Raji (cell line): ENCODE results near the gene ALK.

Experiments
- POLR2A ChIP-seq: IDR thresholded peaks from 2 replicates; pipeline ENCODE4 v1.6.1; 2011; ENCODE audit warnings: low read depth, low read length, control low read depth; ENCODE audit not compliant: insufficient read depth

Gene ALK

DNA sequence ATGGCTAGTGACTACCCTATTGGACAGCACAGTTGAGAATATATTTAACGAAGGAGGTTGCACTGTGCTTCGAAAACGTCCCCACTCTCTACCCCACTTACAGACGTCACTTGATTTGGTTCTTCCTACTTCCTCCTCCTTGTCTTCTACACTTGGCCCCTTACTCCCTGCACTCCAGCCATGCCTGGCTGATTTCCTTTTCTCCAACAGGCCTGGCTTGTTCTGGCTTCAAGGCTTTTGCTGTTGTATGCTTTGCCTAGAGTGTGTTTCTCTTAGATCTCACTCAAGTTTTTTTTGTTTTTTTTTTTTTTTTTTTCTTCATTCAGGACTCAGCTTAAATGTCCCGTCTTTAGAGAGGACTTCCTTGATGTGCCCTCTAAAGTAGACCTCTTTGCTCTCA, 469.4 kb downstream of the ALK start:
- TF ChIP-seq POLR2A = no peak

DNA sequence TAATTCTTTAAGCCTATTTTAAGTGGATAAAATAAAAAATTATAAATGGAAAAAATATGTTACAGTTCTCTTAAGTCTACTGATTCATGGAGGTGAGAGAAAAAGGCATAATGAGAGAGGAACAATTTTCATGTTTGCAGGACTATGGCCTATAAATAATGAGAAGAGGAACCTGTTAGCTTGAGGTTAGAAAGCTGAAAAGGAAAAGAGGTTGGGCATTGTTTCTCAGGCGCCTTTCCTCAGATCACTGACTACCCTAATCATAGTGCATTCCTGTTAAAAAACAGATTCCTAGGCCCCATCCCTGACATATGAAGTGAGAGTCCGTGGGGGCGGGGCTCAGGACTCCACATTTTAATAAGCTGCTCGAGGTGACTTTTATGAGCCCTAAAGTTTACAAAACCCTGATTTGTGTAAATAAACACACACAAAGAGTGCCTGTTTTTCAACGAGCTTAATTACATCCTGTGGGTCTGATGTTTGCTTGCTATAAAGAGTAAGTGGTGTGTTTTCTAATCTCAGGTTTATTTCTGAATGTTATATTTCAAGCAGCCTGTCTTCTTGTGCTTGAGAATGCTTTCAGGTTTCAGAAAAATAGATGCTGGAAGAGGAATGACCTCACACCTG, 470.7 kb downstream of the ALK start:
- TF ChIP-seq POLR2A = no peak

DNA sequence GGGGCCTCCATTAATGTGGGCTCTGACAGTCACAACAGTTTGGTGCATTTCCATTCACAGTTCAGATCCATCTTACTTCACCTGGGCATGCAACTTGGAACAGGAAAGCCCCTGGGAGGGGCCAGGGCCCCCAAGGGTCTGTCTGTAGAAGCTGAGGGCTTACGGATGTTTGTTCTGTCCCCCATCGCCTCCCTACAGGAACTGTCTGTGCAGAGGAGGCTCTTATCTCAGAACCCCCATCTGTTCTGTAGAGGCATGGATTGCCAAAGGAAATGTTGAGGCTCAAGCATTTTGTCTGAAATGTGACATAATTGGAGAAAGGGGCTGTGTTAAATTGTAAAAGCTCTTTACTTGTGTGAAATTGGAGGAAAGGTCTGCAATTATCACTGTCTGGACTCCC, 471.9 kb downstream of the ALK start:
- TF ChIP-seq POLR2A = no peak

DNA sequence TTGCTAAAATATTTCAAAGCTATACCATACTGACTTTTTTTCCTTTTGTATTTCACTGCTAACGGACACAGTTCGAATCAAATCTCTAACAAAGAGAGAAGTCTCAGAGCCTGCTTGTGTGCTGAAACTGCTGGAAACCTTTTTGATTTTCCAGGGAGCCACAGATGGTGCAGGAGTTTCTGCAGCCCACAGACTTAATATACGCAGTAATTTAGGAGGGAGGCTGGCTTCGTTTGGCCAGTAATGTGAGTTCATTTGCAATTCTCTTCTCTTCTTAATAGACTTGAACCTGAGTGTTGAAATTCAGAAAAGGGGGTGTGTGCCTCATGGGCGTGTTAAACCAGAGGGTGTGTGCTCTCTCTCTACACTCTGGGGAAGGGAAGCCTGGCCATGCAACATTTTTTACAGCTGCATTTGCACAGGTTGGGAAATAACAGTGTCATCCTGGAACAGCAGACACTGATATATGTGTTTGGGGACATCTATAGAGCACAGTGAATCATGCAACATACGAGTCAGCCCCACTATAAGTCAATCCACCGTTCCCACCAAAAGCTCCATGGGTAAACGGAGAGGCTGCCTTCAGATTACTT, 473.2 kb downstream of the ALK start:
- no peak for TF ChIP-seq POLR2A

DNA sequence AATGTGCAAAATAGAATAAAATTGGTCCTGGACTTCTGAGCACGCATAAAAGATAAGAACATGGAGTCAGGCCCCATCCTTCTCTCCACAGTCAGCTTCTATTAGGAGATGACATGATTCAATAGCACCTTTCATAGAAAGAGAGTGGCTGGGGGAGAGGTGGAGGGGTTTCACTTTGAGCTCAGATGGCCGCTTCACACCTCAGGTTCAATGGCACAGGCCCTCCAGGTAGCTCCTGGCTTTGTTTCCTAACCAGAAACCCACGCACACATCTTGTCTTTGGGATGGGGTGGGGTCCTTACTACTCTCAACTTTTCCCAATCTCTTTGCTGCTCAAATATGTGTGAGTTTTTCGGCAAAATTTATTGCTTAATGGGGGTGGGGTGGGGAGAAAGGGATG, 473.9 kb downstream of the ALK start:
- TF ChIP-seq POLR2A = no peak

DNA sequence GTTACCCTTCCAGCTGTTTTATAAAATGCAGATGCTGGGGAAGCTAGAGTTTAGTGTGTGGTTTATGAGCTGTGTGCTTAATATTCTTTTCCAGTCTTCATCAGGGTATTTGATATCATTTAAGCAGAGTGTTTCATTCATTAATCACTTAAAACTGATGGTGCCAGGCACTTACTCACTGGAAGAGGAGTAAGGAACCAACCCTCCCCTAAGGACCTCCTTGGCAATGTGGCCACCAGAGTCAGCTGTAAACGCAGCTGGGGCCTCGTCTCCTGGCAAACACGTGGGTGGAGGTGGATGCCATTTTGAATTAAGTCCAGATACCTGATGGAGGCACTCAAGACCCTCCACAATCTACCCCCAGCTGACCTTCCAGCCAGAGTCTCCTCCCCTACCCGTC, 474.5 kb downstream of the ALK start:
- no peak for TF ChIP-seq POLR2A

DNA sequence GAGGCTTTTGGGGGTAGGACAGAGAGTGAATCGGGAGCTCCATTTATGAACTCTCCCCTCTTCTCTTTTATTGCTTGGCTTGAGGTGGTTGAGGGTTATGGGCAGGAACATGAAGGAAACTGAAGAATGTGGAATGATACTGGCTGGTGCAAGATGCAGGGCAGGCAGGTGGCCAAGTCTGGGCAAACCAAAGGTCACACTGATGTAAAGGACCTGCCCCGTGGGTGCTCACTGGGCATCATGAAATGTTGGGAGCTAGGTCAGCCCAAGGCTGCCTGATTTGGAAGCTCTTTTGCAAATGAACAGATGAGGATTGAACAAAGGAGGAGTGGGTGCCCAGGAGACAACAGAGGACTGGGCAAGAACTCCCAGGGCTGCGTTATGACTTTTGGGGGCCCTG, 477.2 kb downstream of the ALK start:
- no peak for TF ChIP-seq POLR2A

DNA sequence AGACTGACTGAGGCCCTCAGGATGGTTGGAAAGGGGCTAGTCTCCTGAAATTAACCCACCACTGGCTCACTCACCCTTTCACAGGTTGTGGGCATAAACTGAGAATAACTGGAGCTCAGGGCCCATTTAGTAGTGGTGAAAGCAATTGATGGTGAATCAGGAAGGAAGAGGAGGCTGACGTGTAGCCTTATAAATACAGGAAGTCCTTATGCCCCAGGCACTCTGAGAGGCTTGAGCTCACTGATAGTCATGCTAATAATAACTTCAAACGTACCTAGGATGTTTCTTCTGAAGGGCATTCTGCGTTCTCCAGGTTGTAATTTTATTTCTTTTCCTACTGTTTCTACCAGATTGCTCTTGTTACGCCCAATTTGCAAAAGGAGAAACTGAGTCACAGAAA, 477.8 kb downstream of the ALK start:
- no peak for TF ChIP-seq POLR2A

DNA sequence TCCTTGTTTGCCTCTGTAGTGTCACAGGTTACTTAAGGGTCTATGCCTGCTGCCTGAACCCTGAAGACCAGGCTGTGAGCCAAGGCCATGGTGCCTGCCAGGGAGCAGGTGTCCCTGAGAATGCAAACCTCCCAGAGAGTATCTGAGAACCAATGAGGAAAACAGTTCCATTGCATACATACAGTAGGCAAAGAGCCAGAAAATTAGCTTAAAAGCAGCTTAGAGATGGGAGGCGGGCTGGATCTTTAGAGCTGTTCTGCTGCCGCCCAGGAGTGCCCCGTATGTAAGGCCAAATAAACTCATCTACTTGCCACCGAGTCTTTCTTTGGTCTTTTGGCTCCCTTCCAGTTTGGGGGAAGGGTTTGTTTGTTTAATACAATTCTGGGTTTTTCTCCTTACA, 478.2 kb downstream of the ALK start:
- no peak for TF ChIP-seq POLR2A

DNA sequence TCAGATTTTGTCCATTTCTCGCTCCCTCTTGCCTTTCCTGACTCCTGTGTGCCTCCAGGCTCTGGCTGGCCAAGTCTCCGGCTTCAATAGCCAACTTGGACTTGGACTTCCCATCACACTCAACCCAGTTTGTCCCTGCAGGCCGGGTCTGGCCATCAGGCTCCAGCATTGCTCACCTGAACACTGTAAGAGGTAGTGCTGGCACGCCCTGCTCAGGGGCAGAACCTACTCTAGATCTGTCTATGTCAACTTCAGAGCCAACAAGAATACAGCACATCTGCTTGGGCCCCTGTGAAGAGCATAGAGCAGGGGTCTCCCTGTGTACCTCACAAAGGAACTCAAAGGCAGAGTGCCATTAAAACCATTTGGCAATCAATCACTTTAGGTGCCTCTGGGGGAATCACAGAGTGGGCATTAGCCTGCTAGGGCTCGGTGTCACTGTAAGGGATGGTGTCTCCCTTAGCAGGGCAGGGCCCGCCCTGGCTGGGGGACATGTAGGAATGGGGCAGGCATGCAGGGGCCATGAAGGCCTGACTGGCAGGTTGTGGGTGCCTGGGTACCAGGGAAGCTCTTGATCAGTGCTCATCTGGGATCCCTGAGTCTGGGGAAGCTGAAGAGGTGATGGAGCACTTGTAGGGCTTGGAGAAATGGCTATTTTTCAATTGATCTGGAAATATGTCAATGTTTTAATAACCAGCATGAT, 480.3 kb downstream of the ALK start:
- TF ChIP-seq POLR2A = no peak

DNA sequence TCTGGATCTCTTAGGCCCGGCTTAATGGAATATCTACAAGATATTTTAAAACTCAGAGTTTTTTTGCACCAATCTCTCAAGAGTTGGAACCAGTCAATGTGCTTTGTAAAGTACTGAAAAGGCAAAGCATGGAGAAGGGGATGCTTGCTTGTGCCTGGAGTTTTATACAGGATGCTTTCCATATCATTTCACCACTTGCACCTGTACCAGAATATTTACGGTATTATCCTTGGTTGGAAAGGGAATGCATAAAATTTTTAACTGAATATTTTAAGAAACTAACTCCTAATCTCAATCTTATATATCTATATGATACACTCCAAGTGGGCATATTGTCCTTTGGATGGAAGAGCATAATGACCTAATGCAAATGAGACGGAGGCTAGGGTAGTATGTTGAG, 487.5 kb downstream of the ALK start:
- TF ChIP-seq POLR2A = no peak

DNA sequence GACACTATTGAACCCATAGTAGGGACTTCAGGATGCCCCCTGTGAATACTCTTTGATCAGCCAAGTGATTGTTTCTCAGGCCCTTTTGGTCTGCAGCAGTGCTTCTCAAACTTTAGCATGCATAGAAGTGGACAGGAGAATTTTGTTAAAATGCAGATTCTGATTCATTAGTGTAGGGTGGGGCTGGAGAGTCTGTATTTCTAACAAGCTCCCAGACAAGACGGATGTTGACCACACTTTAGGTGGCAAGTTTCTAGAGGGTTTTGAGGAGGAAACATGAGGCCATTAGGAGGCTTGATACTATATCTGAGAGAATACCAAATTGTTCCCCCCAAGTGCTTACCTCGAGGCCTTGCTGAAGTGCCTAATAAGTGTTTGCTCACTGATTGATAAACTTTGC, 488.3 kb downstream of the ALK start:
- TF ChIP-seq POLR2A = no peak

DNA sequence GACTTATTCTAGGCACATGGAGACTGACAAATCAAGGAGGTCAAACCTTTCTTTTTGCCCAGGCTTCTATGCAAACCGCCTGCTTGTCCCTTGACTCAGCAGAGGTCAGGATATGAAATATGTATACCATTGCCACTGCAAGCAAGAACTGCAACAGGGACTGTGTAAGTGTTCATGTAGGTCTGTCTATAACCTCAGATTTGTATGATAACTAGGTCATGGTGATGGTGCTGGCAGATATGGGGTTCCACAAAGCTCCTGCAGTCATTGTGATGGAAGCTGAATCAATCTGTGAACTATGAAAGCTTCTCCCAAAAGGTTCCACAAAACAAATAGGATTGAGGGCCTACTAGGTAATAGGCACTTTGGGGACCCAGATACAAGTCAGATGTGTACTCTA, 489.9 kb downstream of the ALK start:
- no peak for TF ChIP-seq POLR2A

DNA sequence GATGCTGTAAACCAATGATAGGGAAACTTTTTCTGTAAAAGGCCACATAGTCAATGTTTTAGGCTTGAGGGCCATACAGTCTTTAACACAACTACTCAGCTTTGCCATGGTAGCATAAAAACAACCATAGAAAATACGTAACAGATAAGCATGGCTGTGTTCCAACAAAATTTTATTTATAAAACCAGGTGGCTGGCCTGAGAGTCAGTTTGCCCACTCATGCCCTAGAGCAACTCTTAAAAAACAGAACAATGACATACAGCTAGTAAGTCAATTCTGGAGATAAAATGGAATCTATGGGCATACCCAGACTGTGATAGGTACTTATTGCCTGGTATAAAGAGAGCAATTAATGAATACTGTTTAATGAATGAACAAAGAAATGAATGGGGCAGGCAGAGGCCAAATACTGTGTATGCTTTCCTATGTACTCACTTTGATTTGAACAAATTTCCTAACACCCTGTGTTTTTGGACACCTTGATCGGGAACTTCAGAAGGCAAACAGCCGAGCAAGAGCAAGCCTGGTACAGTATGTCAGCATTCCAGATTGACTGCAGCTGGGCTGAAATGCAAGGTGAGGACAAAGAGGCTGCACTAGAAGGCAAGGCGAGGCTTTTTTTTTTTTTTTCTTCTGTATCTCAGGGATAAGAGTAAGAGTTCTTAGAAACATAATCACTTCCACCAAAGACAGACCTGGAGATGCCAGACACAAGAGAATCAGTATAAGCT, 490.8 kb downstream of the ALK start:
- TF ChIP-seq POLR2A = no peak

DNA sequence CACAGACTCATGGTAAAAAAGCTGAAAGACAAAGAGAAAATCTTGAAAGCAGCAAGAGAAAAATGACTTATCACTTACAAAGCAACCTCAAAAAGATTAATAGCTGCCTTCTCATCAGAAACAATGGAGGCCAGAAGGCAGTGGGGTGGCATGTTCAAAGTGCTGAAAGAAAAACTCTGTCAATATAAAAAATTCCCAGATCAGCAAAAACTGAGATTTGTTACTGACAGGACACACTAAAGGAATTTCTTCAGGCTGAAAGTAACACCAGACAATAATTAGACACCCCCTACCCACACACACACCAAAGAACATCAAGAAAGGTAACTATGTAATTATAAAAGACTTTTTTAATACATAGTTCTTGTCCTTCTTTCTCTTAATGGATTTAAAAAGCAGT, 495.0 kb downstream of the ALK start:
- TF ChIP-seq POLR2A = no peak

DNA sequence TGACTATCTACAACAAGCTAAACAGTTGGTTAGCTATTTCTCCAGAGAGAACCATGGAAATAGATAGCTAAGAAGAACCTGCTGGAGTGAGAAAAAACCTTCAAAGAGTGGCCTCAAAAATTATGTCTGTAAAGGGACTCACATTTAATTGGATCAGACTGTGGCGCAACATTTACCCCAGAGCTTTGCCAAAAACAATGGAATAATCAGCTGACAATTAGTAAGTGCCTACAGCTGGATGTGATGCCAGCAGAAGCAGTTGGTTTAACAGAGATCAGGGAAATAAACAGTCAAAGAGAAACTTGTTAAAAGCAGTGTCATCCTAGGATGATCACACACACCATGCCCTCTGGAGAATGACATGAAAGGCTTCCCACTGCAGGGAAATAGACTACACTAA, 495.5 kb downstream of the ALK start:
- no peak for TF ChIP-seq POLR2A

DNA sequence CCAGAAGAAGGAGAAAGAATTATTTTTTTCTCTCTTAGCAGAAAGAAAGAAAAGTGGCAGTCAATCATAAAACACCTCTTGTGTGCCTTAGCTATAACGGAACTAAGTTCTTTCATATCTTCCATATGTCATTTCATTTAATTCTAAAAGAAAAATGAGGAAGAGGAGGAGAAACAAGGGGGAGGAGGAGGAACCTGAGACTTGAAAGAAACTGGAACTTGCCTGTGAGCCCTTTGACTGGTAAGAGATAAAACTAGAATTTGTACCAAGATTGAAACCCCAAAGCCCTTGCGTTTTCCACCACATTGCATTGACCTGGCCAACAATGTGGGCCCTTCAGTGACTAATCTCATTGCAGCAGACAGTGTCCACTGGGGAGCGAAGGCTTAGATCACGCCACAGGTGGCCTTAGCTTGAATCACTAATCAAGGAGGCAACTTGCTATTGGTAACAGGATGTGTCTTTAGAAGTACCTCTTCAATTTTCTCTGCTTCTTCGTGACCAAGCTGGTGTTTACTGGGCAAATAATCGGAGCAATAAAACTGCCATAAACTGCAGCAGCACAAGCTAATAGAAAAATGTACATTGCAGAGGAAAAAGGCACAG, 498.2 kb downstream of the ALK start:
- no peak for TF ChIP-seq POLR2A
